HCT116 (cell line): Measurements from ENCODE around the gene SLC13A3.

Source experiments
- CBX3 ChIP-seq: IDR thresholded peaks from 2 replicates; pipeline ENCODE4 v1.6.1; 2012; ENCODE audit warnings: low read depth
- CEBPB ChIP-seq: IDR thresholded peaks from 2 replicates; pipeline ENCODE4 v1.6.1; 2012; ENCODE audit warnings: low read depth
- EZH2 ChIP-seq: fragments of 200-600 bp; sonication (generic); IDR thresholded peaks from 2 replicates; pipeline ENCODE4 v1.6.1; 2017; ENCODE audit warnings: antibody characterized with exemption, mixed run types
- EZH2phosphoT487 ChIP-seq: fragments of 200-600 bp; IDR thresholded peaks from 2 replicates; pipeline ENCODE4 v1.6.1; 2018; ENCODE audit warnings: antibody characterized with exemption, borderline replicate concordance
- FOSL1 ChIP-seq: IDR thresholded peaks from 2 replicates; pipeline ENCODE4 v1.6.1; 2012; ENCODE audit warnings: low read depth
- POLR2A ChIP-seq: IDR thresholded peaks from 2 replicates; pipeline ENCODE4 v1.7.0; 2011; ENCODE audit warnings: borderline replicate concordance; ENCODE audit not compliant: insufficient read depth, insufficient read length; ENCODE audit errors: extremely low read depth
- POLR2AphosphoS5 ChIP-seq: IDR thresholded peaks from 2 replicates; pipeline ENCODE4 v1.6.1; 2011; ENCODE audit warnings: mild to moderate bottlenecking, low read depth, low read length, moderate library complexity
- RAD21 ChIP-seq: IDR thresholded peaks from 2 replicates; pipeline ENCODE4 v1.6.1; 2012; ENCODE audit warnings: low read depth, mild to moderate bottlenecking
- ZNF274 ChIP-seq: fragments of 200-500 bp; sonication (Bioruptor generic); IDR thresholded peaks from 2 replicates; pipeline ENCODE4 v1.6.1; 2014; ENCODE audit warnings: mild to moderate bottlenecking, low read depth, low read length, inconsistent platforms
- TF ChIP-seq, protein P1 (sequence below), 3 experiments: fragments of 200-600 bp in 1 of 3; sonication (generic) in 1 of 3; IDR thresholded peaks in 2 of 3; conservative IDR thresholded peaks in 1 of 3; 2 replicates each; pipeline ENCODE4 v1.5.1; 2012 to 2017; ENCODE audit warnings: low read depth in 2 of 3, low read length in 2 of 3, antibody characterized with exemption in 1 of 3, borderline replicate concordance in 1 of 3, control low read depth in 1 of 3, mild to moderate bottlenecking in 1 of 3, mixed read lengths in 1 of 3, mixed run types in 1 of 3, moderate library complexity in 1 of 3; ENCODE audit not compliant: insufficient read depth in 1 of 3
- TF ChIP-seq, protein P2 (sequence below): IDR thresholded peaks from 2 replicates; pipeline ENCODE4 v1.6.1; 2012
- TF ChIP-seq, protein P3 (sequence below): IDR thresholded peaks from 2 replicates; pipeline ENCODE4 v1.6.1; 2012

DNA sequence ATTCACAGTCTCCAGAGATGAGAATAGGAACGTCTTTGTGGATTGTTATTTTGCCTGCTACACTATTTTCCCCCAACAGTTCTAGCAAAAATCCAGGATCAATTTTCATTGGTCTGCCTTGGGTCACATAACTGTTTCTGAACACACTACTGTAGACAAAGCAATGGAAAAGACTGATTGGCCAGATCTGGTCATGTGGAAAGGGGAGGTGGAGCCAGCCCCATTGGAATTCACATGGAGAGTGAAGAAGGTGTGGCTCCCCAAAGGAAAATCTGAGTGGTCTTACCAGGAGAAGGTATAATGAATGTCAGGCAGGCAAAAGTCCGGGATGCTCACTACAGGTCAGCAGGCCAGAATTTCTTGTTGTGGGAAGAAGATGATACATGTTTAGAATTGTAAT, 47.5 kb upstream of the SLC13A3 start:
- TF ChIP-seq, protein P1, sequence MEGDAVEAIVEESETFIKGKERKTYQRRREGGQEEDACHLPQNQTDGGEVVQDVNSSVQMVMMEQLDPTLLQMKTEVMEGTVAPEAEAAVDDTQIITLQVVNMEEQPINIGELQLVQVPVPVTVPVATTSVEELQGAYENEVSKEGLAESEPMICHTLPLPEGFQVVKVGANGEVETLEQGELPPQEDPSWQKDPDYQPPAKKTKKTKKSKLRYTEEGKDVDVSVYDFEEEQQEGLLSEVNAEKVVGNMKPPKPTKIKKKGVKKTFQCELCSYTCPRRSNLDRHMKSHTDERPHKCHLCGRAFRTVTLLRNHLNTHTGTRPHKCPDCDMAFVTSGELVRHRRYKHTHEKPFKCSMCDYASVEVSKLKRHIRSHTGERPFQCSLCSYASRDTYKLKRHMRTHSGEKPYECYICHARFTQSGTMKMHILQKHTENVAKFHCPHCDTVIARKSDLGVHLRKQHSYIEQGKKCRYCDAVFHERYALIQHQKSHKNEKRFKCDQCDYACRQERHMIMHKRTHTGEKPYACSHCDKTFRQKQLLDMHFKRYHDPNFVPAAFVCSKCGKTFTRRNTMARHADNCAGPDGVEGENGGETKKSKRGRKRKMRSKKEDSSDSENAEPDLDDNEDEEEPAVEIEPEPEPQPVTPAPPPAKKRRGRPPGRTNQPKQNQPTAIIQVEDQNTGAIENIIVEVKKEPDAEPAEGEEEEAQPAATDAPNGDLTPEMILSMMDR (IDR thresholded peaks at IDR 0.05 in 2 of 3, conservative IDR thresholded peaks at IDR 0.05 in 1 of 3; ENCODE audit: borderline replicate concordance in 1 of 3, insufficient read depth in 1 of 3, low read depth in 2 of 3, low read length in 2 of 3), result no peak
- TF ChIP-seq POLR2A (no peak), ZNF274 (no peak), EZH2 (no peak), POLR2AphosphoS5 (no peak), CEBPB (no peak), EZH2phosphoT487 (no peak), FOSL1 (no peak), RAD21 (no peak), CBX3 (no peak)
- TF ChIP-seq, protein P2, sequence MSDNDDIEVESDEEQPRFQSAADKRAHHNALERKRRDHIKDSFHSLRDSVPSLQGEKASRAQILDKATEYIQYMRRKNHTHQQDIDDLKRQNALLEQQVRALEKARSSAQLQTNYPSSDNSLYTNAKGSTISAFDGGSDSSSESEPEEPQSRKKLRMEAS, result no peak
- TF ChIP-seq, protein P3, sequence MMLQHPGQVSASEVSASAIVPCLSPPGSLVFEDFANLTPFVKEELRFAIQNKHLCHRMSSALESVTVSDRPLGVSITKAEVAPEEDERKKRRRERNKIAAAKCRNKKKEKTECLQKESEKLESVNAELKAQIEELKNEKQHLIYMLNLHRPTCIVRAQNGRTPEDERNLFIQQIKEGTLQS, result no peak
